Neural progenitor cell (in vitro differentiated cells): ENCODE results near the gene PRKAG2. TPM values are rescaled to one million over a fixed set of nuclear protein-coding genes. Genes with fewer than 3 reads are reported as not detected.
A peak's percentile ranks its signal among the peaks of the same experiment; 100 is the strongest.
"Not testable (repeated sequence)": the region's sequence is repeated elsewhere in the genome, so short reads cannot be mapped to it uniquely, and the experiment has no call there.

ENCODE experiments used
- DNase-seq: peaks from one replicate; pipeline ENCODE4 v3.0.0-alpha.2; 2016; ENCODE audit warnings: low spot score
- H2AFZ ChIP-seq: fragments of 200-600 bp; sonication (generic); replicated peaks from 2 replicates; pipeline ENCODE4 v1.6.1; 2016; ENCODE audit warnings: antibody characterized with exemption
- H3F3A ChIP-seq: fragments of 200-600 bp; sonication (generic); 2 replicates; pipeline ENCODE4 v1.6.1; 2016; ENCODE audit warnings: antibody characterized with exemption, low read depth
- H3K27ac ChIP-seq: fragments of 200-600 bp; sonication (generic); 2 replicates; pipeline ENCODE4 v1.5.1; 2016; ENCODE audit warnings: mild to moderate bottlenecking
- H3K27me3 ChIP-seq: fragments of 200-600 bp; sonication (generic); 2 replicates; pipeline ENCODE4 v1.6.1; 2016; ENCODE audit warnings: mild to moderate bottlenecking, moderate library complexity
- H3K36me3 ChIP-seq: fragments of 200-600 bp; sonication (generic); 2 replicates; pipeline ENCODE4 v1.5.1; 2016
- H3K4me1 ChIP-seq: fragments of 200-600 bp; sonication (generic); 2 replicates; pipeline ENCODE4 v1.6.1; 2016; ENCODE audit warnings: mixed run types
- H3K4me2 ChIP-seq: fragments of 200-600 bp; sonication (generic); 2 replicates; pipeline ENCODE4 v1.6.1; 2016
- H3K4me3 ChIP-seq: fragments of 200-600 bp; sonication (generic); 2 replicates; pipeline ENCODE4 v1.5.1; 2016
- H3K79me2 ChIP-seq: fragments of 200-600 bp; sonication (generic); 2 replicates; pipeline ENCODE4 v1.6.1; 2016; ENCODE audit warnings: low read depth
- H3K9ac ChIP-seq: fragments of 200-600 bp; sonication (generic); 2 replicates; pipeline ENCODE4 v1.6.1; 2016
- H3K9me3 ChIP-seq: fragments of 200-600 bp; sonication (generic); 2 replicates; pipeline ENCODE4 v1.5.1; 2016; ENCODE audit warnings: low read depth
- H4K20me1 ChIP-seq: fragments of 200-600 bp; sonication (generic); 2 replicates; pipeline ENCODE4 v1.6.1; 2016; ENCODE audit warnings: low read depth
- H3K27ac Mint-ChIP-seq: 3 replicates; pipeline ENCODE4 v1.8.0; 2021; ENCODE audit warnings: mixed read lengths
- H3K27me3 Mint-ChIP-seq: 2 replicates; pipeline ENCODE4 v1.8.0; 2022; ENCODE audit warnings: low read depth, mild to moderate bottlenecking, inconsistent platforms, moderate library complexity, mixed read lengths; ENCODE audit not compliant: insufficient read depth
- H3K36me3 Mint-ChIP-seq: 3 replicates; pipeline ENCODE4 v1.8.0; 2021; ENCODE audit warnings: mixed read lengths
- H3K4me1 Mint-ChIP-seq: 3 replicates; pipeline ENCODE4 v1.8.0; 2021; ENCODE audit warnings: mixed read lengths
- H3K4me3 Mint-ChIP-seq: 3 replicates; pipeline ENCODE4 v1.8.0; 2021; ENCODE audit warnings: mild to moderate bottlenecking, moderate library complexity, mixed read lengths
- H3K9me3 Mint-ChIP-seq: 3 replicates; pipeline ENCODE4 v1.8.0; 2020; ENCODE audit warnings: mixed read lengths
- EZH2 ChIP-seq: fragments of 200-600 bp; sonication (generic); IDR thresholded peaks from 2 replicates; pipeline ENCODE4 v1.6.1; 2017; ENCODE audit warnings: antibody characterized with exemption, mild to moderate bottlenecking, moderate library complexity
- EZH2phosphoT487 ChIP-seq: fragments of 200-600 bp; sonication (generic); IDR thresholded peaks from 2 replicates; pipeline ENCODE4 v1.6.1; 2017; ENCODE audit warnings: antibody characterized with exemption
- total RNA-seq: library from RNA; depleted of rRNA; stranded (reverse); fragments of >200 nt; gene quantifications from 2 replicates; pipeline ENCODE4 v1.2.3, GENCODE V29; 2015; ENCODE audit warnings: low replicate concordance
- TF ChIP-seq, protein P1 (sequence below): fragments of 200-600 bp; sonication (generic); IDR thresholded peaks from 2 replicates; pipeline ENCODE4 v1.5.1; 2017; ENCODE audit warnings: antibody characterized with exemption, mild to moderate bottlenecking

Gene PRKAG2
- total RNA-seq, 1 donor from 2014 or later: 11.4 TPM

DNA sequence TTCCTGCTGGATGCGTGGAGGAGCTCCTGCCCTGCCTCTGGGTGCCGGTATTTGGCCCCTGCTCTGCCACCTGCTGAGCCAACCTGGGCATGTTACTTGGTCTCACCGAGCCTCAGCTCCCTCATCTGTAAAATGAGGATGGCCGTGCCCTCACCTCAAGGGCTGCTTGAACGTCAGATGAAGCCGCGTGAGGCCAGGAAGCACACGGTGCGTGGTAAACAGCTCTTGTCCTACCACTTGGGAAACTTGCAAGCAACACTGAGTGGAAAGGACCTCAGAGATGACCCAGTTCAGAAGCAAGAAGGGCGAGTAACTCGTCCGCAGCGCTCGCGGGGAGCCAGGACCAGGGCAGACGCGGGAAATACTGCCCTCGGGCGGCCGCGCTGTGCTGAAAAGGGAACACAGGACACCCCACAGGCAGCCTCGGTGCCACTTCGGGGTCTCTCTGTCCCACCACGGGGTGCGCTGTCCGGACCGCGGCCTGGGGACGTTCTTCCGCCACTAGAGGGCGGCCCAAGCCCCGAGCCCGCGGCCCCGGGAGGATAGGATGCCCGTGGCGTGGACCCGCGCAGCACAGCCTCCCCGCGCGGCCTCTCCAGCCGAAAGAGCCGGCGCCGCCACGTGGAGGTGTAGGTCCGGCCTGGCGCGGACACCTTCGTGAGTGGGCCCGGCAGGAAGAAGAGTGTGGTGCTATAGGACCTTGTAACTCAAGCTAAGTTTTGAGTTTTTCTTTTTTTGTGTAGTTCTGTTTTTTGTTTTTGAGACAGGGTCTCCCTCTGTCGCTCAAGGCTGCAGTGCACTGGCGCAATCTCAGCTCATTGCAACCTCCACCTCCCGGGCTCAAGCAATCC is 94.1 kb downstream of the PRKAG2 start:
- Histone ChIP-seq H3K36me3 (no peaks in the 10 kb centered on the region), H3F3A (no peaks in the 10 kb centered on the region), H3K27me3 (peaks cover 12% of the 10 kb centered on the region), H3K9ac (no peak overlapping the region), H3K27ac (no peak overlapping the region), H3K4me1 (no peaks in the 10 kb centered on the region), H3K4me3 (peak overlapping the region; percentile 16), H3K4me2 (peak overlapping the region; percentile 57), H3K9me3 (no peaks in the 10 kb centered on the region), H3K79me2 (no peaks in the 10 kb centered on the region), H2AFZ (peak overlapping the region; percentile 84), H4K20me1 (no peaks in the 10 kb centered on the region)
- TF ChIP-seq EZH2: no peak
- TF ChIP-seq, protein P1, sequence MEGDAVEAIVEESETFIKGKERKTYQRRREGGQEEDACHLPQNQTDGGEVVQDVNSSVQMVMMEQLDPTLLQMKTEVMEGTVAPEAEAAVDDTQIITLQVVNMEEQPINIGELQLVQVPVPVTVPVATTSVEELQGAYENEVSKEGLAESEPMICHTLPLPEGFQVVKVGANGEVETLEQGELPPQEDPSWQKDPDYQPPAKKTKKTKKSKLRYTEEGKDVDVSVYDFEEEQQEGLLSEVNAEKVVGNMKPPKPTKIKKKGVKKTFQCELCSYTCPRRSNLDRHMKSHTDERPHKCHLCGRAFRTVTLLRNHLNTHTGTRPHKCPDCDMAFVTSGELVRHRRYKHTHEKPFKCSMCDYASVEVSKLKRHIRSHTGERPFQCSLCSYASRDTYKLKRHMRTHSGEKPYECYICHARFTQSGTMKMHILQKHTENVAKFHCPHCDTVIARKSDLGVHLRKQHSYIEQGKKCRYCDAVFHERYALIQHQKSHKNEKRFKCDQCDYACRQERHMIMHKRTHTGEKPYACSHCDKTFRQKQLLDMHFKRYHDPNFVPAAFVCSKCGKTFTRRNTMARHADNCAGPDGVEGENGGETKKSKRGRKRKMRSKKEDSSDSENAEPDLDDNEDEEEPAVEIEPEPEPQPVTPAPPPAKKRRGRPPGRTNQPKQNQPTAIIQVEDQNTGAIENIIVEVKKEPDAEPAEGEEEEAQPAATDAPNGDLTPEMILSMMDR: peak; percentile 95
- Mint-ChIP-seq H3K27ac (no peak overlapping the region), H3K36me3 (no peaks in the 10 kb centered on the region), H3K9me3 (peaks cover 4% of the 10 kb centered on the region), H3K4me3 (peak overlapping the region; percentile 67), H3K4me1 (peaks cover 3% of the 10 kb centered on the region), H3K27me3 (peaks cover 7% of the 10 kb centered on the region)
- DNase-seq: peak; percentile 94

DNA sequence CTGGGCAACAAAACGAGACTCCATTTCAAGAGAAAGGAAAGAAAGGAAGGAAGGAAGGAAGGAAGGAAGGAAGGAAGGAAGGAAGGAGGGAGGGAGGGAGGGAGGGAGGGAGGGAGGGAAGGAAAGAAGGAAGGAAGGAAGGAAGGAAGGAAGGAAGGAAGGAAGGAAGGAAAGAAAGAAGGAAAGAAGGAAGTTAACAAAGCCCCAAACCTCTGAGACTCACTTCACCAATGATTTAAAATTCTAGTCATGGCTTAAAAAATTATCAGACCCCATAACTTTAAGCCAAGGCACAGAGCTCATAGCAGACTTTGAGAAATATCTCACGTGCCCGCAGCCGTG is 94.7 kb downstream of the PRKAG2 start:
- H3K27ac Mint-ChIP-seq: not testable (repeated sequence)

DNA sequence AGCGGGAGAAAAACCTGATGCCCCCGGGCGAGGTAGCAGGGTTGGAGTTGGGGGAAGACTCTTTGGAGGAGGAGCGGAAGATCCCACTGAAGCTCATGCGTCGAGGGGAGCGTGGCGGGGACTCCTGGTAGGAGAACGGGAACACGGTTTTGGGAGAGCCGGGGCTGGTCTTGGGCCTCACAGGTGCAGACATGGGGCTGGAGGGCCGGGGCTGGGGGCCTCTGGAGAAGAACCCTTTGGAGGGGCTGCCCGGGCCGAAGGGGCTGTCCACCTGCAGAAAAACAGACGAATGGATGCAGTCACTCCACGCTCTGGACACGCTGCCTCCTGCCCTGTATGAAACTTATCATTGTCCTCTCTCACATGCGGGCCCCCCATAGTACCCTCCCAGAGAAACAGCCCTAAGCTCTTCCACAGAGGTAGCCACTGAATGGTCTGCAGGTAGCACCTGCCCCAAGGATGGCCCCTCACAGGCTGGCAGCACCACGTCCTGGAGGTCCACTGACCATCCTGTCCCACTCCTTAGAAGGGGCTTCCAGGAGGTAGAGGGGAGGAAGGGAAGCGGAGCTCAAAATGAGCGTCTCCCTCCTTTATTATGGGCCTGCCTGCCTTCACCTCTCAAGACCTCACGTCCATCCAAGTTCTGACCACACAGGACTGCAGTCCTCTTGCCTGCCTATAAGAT is 95.6 kb downstream of the PRKAG2 start:
- H3K4me3 Mint-ChIP-seq: no peak overlapping the region

More for the DNA sequence above, 94.7 kb downstream of the PRKAG2 start:
- H3K4me1 Mint-ChIP-seq, H3F3A ChIP-seq, H3K4me2 ChIP-seq, H3K9me3 Mint-ChIP-seq, H3K4me1 ChIP-seq, H3K9ac ChIP-seq, H3K4me3 ChIP-seq, DNase-seq, H4K20me1 ChIP-seq, H3K36me3 ChIP-seq, H3K79me2 ChIP-seq, H3K27ac ChIP-seq, H3K27me3 Mint-ChIP-seq, H3K36me3 Mint-ChIP-seq, H3K4me3 Mint-ChIP-seq, H3K9me3 ChIP-seq: not testable (repeated sequence)
- H3K27me3 ChIP-seq: peaks cover 12% of the 10 kb centered on the region
- H2AFZ ChIP-seq: peak overlapping the region; percentile 84

More for the DNA sequence above, 95.6 kb downstream of the PRKAG2 start:
- peaks cover 7% of the 10 kb centered on the region for H3K27me3 Mint-ChIP-seq
- H3K9me3 ChIP-seq: no peaks in the 10 kb centered on the region
- no peak overlapping the region for H3K27ac ChIP-seq
- H3K4me1 ChIP-seq: no peaks in the 10 kb centered on the region
- peaks cover 3% of the 10 kb centered on the region for H3K4me1 Mint-ChIP-seq
- no peaks in the 10 kb centered on the region for H3F3A ChIP-seq
- no peak overlapping the region for H3K27ac Mint-ChIP-seq
- H3K9me3 Mint-ChIP-seq: peaks cover 4% of the 10 kb centered on the region
- H3K4me3 ChIP-seq: no peak overlapping the region
- H3K79me2 ChIP-seq: no peaks in the 10 kb centered on the region
- no peak for DNase-seq
- H3K36me3 ChIP-seq: no peaks in the 10 kb centered on the region
- H3K36me3 Mint-ChIP-seq: no peaks in the 10 kb centered on the region
- TF ChIP-seq, protein P1: no peak
- TF ChIP-seq EZH2 (no peak), EZH2phosphoT487 (no peak)
- H3K27me3 ChIP-seq: peaks cover 12% of the 10 kb centered on the region
- no peak overlapping the region for H3K9ac ChIP-seq
- no peaks in the 10 kb centered on the region for H4K20me1 ChIP-seq
- no peak overlapping the region for H3K4me2 ChIP-seq
- no peak overlapping the region for H2AFZ ChIP-seq
